ENCODE results near the gene HS6ST1.

Gene HS6ST1

DNA sequence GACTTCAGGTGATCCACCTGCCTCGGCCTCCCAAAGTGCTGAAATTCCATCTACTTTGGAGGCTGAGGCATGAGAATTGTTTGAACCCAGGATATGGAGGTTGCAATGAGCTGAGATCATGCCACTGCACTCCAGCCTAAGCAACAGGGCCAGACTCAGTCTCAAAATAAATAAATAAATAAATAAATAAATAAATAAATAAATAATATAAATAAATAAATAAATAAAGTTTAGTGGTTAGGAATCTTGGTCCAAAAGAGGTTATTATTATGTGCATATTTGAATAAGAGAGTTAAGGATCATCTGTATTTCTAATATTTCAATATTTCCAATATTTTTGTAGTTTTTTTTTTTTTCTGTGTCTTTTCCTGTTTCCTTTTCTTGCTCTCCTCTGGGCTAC lies 90.8 kb downstream of the HS6ST1 start (continued):
- peak; percentile 93 for TF ChIP-seq ZNF558 (tag by site-specific recombination; IDR thresholded peaks at IDR 0.05)
- TF ChIP-seq ZNF530 (tag by site-specific recombination; IDR thresholded peaks at IDR 0.05; ENCODE audit: low read depth) = peak; percentile 78; the same call in 1 of the 2 replicates
- TF ChIP-seq, protein P1, sequence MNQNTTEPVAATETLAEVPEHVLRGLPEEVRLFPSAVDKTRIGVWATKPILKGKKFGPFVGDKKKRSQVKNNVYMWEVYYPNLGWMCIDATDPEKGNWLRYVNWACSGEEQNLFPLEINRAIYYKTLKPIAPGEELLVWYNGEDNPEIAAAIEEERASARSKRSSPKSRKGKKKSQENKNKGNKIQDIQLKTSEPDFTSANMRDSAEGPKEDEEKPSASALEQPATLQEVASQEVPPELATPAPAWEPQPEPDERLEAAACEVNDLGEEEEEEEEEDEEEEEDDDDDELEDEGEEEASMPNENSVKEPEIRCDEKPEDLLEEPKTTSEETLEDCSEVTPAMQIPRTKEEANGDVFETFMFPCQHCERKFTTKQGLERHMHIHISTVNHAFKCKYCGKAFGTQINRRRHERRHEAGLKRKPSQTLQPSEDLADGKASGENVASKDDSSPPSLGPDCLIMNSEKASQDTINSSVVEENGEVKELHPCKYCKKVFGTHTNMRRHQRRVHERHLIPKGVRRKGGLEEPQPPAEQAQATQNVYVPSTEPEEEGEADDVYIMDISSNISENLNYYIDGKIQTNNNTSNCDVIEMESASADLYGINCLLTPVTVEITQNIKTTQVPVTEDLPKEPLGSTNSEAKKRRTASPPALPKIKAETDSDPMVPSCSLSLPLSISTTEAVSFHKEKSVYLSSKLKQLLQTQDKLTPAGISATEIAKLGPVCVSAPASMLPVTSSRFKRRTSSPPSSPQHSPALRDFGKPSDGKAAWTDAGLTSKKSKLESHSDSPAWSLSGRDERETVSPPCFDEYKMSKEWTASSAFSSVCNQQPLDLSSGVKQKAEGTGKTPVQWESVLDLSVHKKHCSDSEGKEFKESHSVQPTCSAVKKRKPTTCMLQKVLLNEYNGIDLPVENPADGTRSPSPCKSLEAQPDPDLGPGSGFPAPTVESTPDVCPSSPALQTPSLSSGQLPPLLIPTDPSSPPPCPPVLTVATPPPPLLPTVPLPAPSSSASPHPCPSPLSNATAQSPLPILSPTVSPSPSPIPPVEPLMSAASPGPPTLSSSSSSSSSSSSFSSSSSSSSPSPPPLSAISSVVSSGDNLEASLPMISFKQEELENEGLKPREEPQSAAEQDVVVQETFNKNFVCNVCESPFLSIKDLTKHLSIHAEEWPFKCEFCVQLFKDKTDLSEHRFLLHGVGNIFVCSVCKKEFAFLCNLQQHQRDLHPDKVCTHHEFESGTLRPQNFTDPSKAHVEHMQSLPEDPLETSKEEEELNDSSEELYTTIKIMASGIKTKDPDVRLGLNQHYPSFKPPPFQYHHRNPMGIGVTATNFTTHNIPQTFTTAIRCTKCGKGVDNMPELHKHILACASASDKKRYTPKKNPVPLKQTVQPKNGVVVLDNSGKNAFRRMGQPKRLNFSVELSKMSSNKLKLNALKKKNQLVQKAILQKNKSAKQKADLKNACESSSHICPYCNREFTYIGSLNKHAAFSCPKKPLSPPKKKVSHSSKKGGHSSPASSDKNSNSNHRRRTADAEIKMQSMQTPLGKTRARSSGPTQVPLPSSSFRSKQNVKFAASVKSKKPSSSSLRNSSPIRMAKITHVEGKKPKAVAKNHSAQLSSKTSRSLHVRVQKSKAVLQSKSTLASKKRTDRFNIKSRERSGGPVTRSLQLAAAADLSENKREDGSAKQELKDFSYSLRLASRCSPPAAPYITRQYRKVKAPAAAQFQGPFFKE (tag by site-specific recombination; IDR thresholded peaks at IDR 0.05; ENCODE audit: borderline replicate concordance) = no peak
- peak; percentile 85; the same call in 1 of the 2 replicates for TF ChIP-seq ZNF404 (tag by site-specific recombination; IDR thresholded peaks at IDR 0.05)

DNA sequence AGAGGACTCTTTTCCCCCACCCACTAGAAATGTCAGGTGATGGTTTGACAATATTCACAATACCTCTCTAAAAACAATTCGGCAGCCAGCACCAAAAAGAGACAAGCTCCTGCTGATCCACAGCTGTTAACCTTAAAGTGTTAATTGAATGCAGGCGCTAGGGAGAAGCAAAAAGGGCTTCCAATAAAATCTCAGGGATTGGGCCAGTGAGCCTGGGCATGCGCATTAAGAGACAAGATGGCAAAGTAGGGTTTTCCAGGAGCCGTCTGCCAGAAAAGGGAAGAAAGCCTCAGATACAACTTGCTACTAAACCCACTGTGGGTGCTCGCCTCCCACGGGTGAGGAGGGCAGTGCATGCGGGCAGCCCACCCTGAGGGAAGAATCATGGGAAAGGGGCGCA lies 98.8 kb downstream of the HS6ST1 start:
- TF ChIP-seq ZNF785 (tag by site-specific recombination; IDR thresholded peaks at IDR 0.05) = no peak
- TF ChIP-seq ZNF560 (tag by site-specific recombination; IDR thresholded peaks at IDR 0.05; ENCODE audit: borderline replicate concordance) = no peak
- no peak for TF ChIP-seq PBX3 (CRISPR knock-in tag; IDR thresholded peaks at IDR 0.05)
- TF ChIP-seq ZNF677 (tag by site-specific recombination; IDR thresholded peaks at IDR 0.05) = no peak
- TF ChIP-seq ZBTB21 (tag by site-specific recombination; IDR thresholded peaks at IDR 0.05) = no peak
- no peak for TF ChIP-seq ZNF501 (tag by site-specific recombination; IDR thresholded peaks at IDR 0.05)
- no peak for TF ChIP-seq ZNF175 (tag by site-specific recombination; IDR thresholded peaks at IDR 0.05)
- no peak for TF ChIP-seq YY2 (tag by site-specific recombination; IDR thresholded peaks at IDR 0.05)
- TF ChIP-seq YY1 (tag by site-specific recombination; IDR thresholded peaks at IDR 0.05) = no peak
- TF ChIP-seq ZNF114 (tag by site-specific recombination; IDR thresholded peaks at IDR 0.05) = no peak
- no peaks in the 10 kb centered on the region for H3K4me1 ChIP-seq (ENCODE audit: control insufficient read depth, insufficient read depth, low read length)
- ChIA-PET POLR2A (no interaction called here), CTCF (no interaction called here)
- H3K4me3 ChIP-seq (ENCODE audit: low read depth, low read length) = no peak overlapping the region
- no peaks in the 10 kb centered on the region for H3K36me3 ChIP-seq (ENCODE audit: control insufficient read depth in 2 of 2, insufficient read depth in 1 of 2, low read length in 2 of 2)
- H3K27ac ChIP-seq (ENCODE audit: extremely low read depth, low read depth, low read length) = no peak overlapping the region
- no peaks in the 10 kb centered on the region for H3K9me3 ChIP-seq (ENCODE audit: control insufficient read depth, insufficient read depth, low read depth, low read length)

- no peak overlapping the region for H3K4me3 ChIP-seq (ENCODE audit: low read depth, low read length)
- CTCF ChIA-PET = interaction anchor here (1.7 kb wide), 1 partner anchor 16 kb away, joined by 4 read pairs; no protein-coding TSS in a partner anchor
- POLR2A ChIA-PET = no interaction called here
- TF ChIP-seq ZNF16 (tag by site-specific recombination; IDR thresholded peaks at IDR 0.05; ENCODE audit: low read depth) (no peak), ZNF580 (tag by site-specific recombination; IDR thresholded peaks at IDR 0.05) (no peak), ZNF211 (tag by site-specific recombination; IDR thresholded peaks at IDR 0.05; ENCODE audit: low read depth) (no peak), ZNF302 (tag by site-specific recombination; IDR thresholded peaks at IDR 0.05; ENCODE audit: low read depth) (no peak), WT1 (tag by site-specific recombination; IDR thresholded peaks at IDR 0.05) (no peak), ZNF416 (tag by site-specific recombination; IDR thresholded peaks at IDR 0.05) (no peak), KLF1 (tag by site-specific recombination; IDR thresholded peaks at IDR 0.05) (no peak), ZNF549 (tag by site-specific recombination; IDR thresholded peaks at IDR 0.05) (no peak), ZNF10 (tag by site-specific recombination; IDR thresholded peaks at IDR 0.05) (no peak), ZNF670 (tag by site-specific recombination; IDR thresholded peaks at IDR 0.05; ENCODE audit: low read depth) (no peak), RBAK (tag by site-specific recombination; IDR thresholded peaks at IDR 0.05) (no peak), ZBTB8A (tag by site-specific recombination; IDR thresholded peaks at IDR 0.05) (no peak), ZNF423 (tag by site-specific recombination; IDR thresholded peaks at IDR 0.05) (no peak)
- TF ChIP-seq, protein P2, sequence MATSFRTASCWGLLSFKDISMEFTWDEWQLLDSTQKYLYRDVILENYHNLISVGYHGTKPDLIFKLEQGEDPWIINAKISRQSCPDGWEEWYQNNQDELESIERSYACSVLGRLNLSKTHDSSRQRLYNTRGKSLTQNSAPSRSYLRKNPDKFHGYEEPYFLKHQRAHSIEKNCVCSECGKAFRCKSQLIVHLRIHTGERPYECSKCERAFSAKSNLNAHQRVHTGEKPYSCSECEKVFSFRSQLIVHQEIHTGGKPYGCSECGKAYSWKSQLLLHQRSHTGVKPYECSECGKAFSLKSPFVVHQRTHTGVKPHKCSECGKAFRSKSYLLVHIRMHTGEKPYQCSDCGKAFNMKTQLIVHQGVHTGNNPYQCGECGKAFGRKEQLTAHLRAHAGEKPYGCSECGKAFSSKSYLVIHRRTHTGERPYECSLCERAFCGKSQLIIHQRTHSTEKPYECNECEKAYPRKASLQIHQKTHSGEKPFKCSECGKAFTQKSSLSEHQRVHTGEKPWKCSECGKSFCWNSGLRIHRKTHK (tag by site-specific recombination; IDR thresholded peaks at IDR 0.05) = no peak
Measured at GRCh38 chr2:128217671-128218070, 101.0 kb downstream of the HS6ST1 start.

More at GRCh38 chr2:128217671-128218070, 101.0 kb downstream of the HS6ST1 start:
- no peaks in the 10 kb centered on the region for H3K9me3 ChIP-seq (ENCODE audit: control insufficient read depth, insufficient read depth, low read depth, low read length)
- no peaks in the 10 kb centered on the region for H3K4me1 ChIP-seq (ENCODE audit: control insufficient read depth, insufficient read depth, low read length)
- no peaks in the 10 kb centered on the region for H3K36me3 ChIP-seq (ENCODE audit: control insufficient read depth in 2 of 2, insufficient read depth in 1 of 2, low read length in 2 of 2)
- no peak overlapping the region for H3K27ac ChIP-seq (ENCODE audit: extremely low read depth, low read depth, low read length)
